Adrenal gland (tissue), 5 donors: Measurements from ENCODE around the gene AKR1B1.

Experiments used
- CTCF ChIP-seq, 6 experiments: fragments of 450-650 bp in 4 of 6; fragments of 200-600 bp in 2 of 6; sonication (generic) in 1 of 6; IDR thresholded peaks; 1 replicate in 5 of 6; 2 replicates in 1 of 6; pipeline versions ENCODE4 v1.5.1 to v1.8.0; 2016 to 2021; ENCODE audit warnings: antibody characterized with exemption in 6 of 6, mild to moderate bottlenecking in 2 of 6, moderate library complexity in 1 of 6
- POLR2A ChIP-seq, 2 donors: fragments of 450-650 bp; IDR thresholded peaks; one replicate each; pipeline ENCODE4 v1.6.1; 2017; ENCODE audit warnings: antibody characterized with exemption in 2 of 2, mild to moderate bottlenecking in 2 of 2, moderate library complexity in 1 of 2
- donor health status: DM: no; HTN: no; CAD: no.

DNA sequence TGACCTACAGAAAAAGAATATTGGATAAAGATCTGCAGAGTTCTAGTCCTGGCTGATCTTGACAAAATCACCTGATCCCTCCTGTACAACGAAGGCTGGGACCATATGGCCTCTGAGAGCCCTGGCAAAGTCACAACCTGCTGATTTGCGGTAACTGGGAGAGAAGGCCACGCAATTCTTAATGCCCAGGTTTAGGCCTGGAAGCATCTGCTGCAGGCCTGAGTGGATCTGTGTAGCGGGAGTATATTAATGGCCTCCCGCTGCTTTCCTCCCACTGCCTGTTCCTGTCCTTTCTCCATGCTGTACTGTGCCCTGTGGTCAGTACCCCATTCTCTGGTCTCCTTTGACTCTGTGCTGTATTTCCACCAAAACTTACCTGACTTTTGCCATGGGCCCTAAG lies 24.2 kb downstream of the AKR1B1 start:
- TF ChIP-seq CTCF (IDR thresholded peaks at IDR 0.05) (no peak), POLR2A (IDR thresholded peaks at IDR 0.05) (no peak)
